GM19351 (cell line): ENCODE measurements around the gene FAM20B.
"Not testable (repeated sequence)": the region's sequence is repeated elsewhere in the genome, so short reads cannot be mapped to it uniquely, and the experiment has no call there.

Experiments
- ATAC-seq: cut with Tn5 transposase; IDR thresholded peaks from one replicate; pipeline ENCODE4 v1.9.1; 2021; ENCODE audit warnings: mild to moderate bottlenecking, moderate library complexity; ENCODE audit not compliant: unreplicated experiment

Gene FAM20B

GRCh38 chr1:179021873-179022272 is 3.8 kb upstream of the FAM20B start:
- ATAC-seq, result no peak

GRCh38 chr1:179023946-179024650 is 1.6 kb upstream of the FAM20B start:
- ATAC-seq, result no peak

GRCh38 chr1:179025975-179026812 is 500 bp downstream of the FAM20B start:
- ATAC-seq, result peak; percentile 66

- ATAC-seq, result no peak
Measured at GRCh38 chr1:179026813-179027669, 1.3 kb downstream of the FAM20B start.

GRCh38 chr1:179029321-179029759 is 3.6 kb downstream of the FAM20B start:
- ATAC-seq, result no peak

- ATAC-seq, result no peak
Measured at GRCh38 chr1:179030130-179030529, 4.4 kb downstream of the FAM20B start.

GRCh38 chr1:179030683-179031082 is 5.0 kb downstream of the FAM20B start:
- no peak for ATAC-seq

GRCh38 chr1:179031284-179031683 is 5.6 kb downstream of the FAM20B start:
- no peak for ATAC-seq

GRCh38 chr1:179031855-179032513 is 6.3 kb downstream of the FAM20B start:
- ATAC-seq, result no peak

GRCh38 chr1:179034720-179035119 is 9.0 kb downstream of the FAM20B start:
- ATAC-seq, result peak; percentile 78

- ATAC-seq, result peak; percentile 58
Measured at GRCh38 chr1:179036844-179037465, 11.3 kb downstream of the FAM20B start.

- no peak for ATAC-seq
Measured at GRCh38 chr1:179038528-179039281, 13.0 kb downstream of the FAM20B start.

- not testable (repeated sequence) for ATAC-seq
Measured at GRCh38 chr1:179039502-179040174, 13.9 kb downstream of the FAM20B start.

- ATAC-seq, result not testable (repeated sequence)
Measured at GRCh38 chr1:179040175-179040551, 14.5 kb downstream of the FAM20B start.

- ATAC-seq, result no peak
Measured at GRCh38 chr1:179042087-179042486, 16.4 kb downstream of the FAM20B start.

GRCh38 chr1:179042700-179043099 is 17.0 kb downstream of the FAM20B start:
- no peak for ATAC-seq

- ATAC-seq, result no peak
Measured at GRCh38 chr1:179043266-179043665, 17.6 kb downstream of the FAM20B start.

GRCh38 chr1:179043907-179044306 is 18.2 kb downstream of the FAM20B start:
- ATAC-seq, result no peak
